IMR-90 (cell line): ENCODE measurements around the gene SBNO1. TPM values are rescaled to one million over a fixed set of nuclear protein-coding genes. Genes with fewer than 3 reads are reported as not detected.

Source experiments
- ATAC-seq: fragments of 200-7000 bp; cut with Tn5 transposase; 2 replicates; pipeline ENCODE4 v1.9.1; 2020; ENCODE audit warnings: low read depth, mild to moderate bottlenecking, moderate library complexity
- BruUV-seq: library from RNA; stranded (reverse); fragments of 400-500 nt; replicated peaks from 2 replicates; lab custom pipeline; 2021; lab: Mats Ljungman, UMichigan
- CTCF ChIA-PET: fragments of 300-600 bp; formaldehyde crosslinking; extraction: SDS; loops from one replicate; lab custom pipeline; 2021; ENCODE audit warnings: antibody characterized with exemption; lab: Yijun Ruan, JAX
- POLR2A ChIA-PET: fragments of 300-600 bp; sonication (Branson Sonifier 250); formaldehyde crosslinking; loops from one replicate; lab custom pipeline; 2022; ENCODE audit warnings: antibody characterized with exemption; ENCODE audit not compliant: unreplicated experiment; lab: Charles Lee
- DNase-seq: peaks from one replicate; pipeline ENCODE4 v3.0.0; 2013
- H2AFZ ChIP-seq: replicated peaks from 2 replicates; pipeline ENCODE3; 2013; ENCODE audit warnings: low read length, mild to moderate bottlenecking; ENCODE audit not compliant: poor library complexity
- H2AK5ac ChIP-seq: 2 replicates; pipeline ENCODE4 v1.6.1; 2013; ENCODE audit warnings: low read depth, low read length, inconsistent platforms
- H2AK9ac ChIP-seq: replicated peaks from 2 replicates; pipeline ENCODE3; 2013; ENCODE audit warnings: mild to moderate bottlenecking, low read depth, low read length, moderate library complexity; ENCODE audit not compliant: poor library complexity
- H2BK120ac ChIP-seq: 2 replicates; pipeline ENCODE4 v1.6.1; 2013; ENCODE audit warnings: low read depth, low read length, inconsistent platforms
- H2BK15ac ChIP-seq: 3 replicates; pipeline ENCODE4 v1.6.1; 2013; ENCODE audit warnings: low read depth, low read length, inconsistent platforms
- H2BK20ac ChIP-seq: 2 replicates; pipeline ENCODE4 v1.6.1; 2013; ENCODE audit warnings: low read depth, mild to moderate bottlenecking, inconsistent platforms, low read length, moderate library complexity
- H2BK5ac ChIP-seq: 2 replicates; pipeline ENCODE4 v1.6.1; 2013; ENCODE audit warnings: mild to moderate bottlenecking, low read depth, low read length, inconsistent platforms; ENCODE audit not compliant: poor library complexity, severe bottlenecking
- H3K14ac ChIP-seq: replicated peaks from 2 replicates; pipeline ENCODE4 v1.6.1; 2013; ENCODE audit warnings: low read depth, low read length, inconsistent platforms
- H3K18ac ChIP-seq: 2 replicates; pipeline ENCODE4 v1.6.1; 2013; ENCODE audit warnings: low read depth, low read length, control low read depth
- H3K23ac ChIP-seq: 2 replicates; pipeline ENCODE4 v1.6.1; 2013; ENCODE audit warnings: low read depth, low read length, inconsistent platforms
- H3K27ac ChIP-seq: 2 replicates; pipeline ENCODE4 v1.5.1; 2013; ENCODE audit warnings: mild to moderate bottlenecking, control low read depth, low read length; ENCODE audit not compliant: insufficient read depth
- H3K27me3 ChIP-seq: 2 replicates; pipeline ENCODE4 v1.6.1; 2013; ENCODE audit warnings: low read length; ENCODE audit not compliant: control insufficient read depth, insufficient read depth
- H3K36me3 ChIP-seq: 2 replicates; pipeline ENCODE4 v1.6.1; 2013; ENCODE audit warnings: low read length, mixed read lengths; ENCODE audit not compliant: control insufficient read depth, insufficient read depth
- H3K4ac ChIP-seq: 2 replicates; pipeline ENCODE4 v1.6.1; 2013; ENCODE audit warnings: low read depth, low read length, inconsistent platforms
- H3K4me1 ChIP-seq: 2 replicates; pipeline ENCODE4 v1.6.1; 2013; ENCODE audit warnings: low read length, mixed read lengths; ENCODE audit not compliant: control insufficient read depth, insufficient read depth
- H3K4me2 ChIP-seq: 2 replicates; pipeline ENCODE4 v1.6.1; 2013; ENCODE audit warnings: low read depth, mild to moderate bottlenecking, control low read depth, low read length, moderate library complexity
- H3K4me3 ChIP-seq: 2 replicates; pipeline ENCODE4 v1.5.1; 2013; ENCODE audit warnings: low read depth, mild to moderate bottlenecking, control low read depth, low read length, moderate library complexity; ENCODE audit not compliant: insufficient read depth
- H3K56ac ChIP-seq: 2 replicates; pipeline ENCODE4 v1.6.1; 2013; ENCODE audit warnings: low read length, inconsistent platforms; ENCODE audit not compliant: insufficient read depth; ENCODE audit errors: extremely low read depth
- H3K79me1 ChIP-seq, 2 experiments: 2 replicates each; pipeline ENCODE4 v1.6.1; 2013; ENCODE audit warnings: low read length in 2 of 2, inconsistent platforms in 1 of 2, low read depth in 1 of 2
- H3K9ac ChIP-seq: 2 replicates; pipeline ENCODE4 v1.6.1; 2013; ENCODE audit warnings: low read depth, low read length, control low read depth
- H3K9me1 ChIP-seq: 2 replicates; pipeline ENCODE4 v1.6.1; 2013; ENCODE audit warnings: low read length, inconsistent platforms; ENCODE audit not compliant: insufficient read depth
- H3K9me3 ChIP-seq: 2 replicates; pipeline ENCODE4 v1.6.1; 2013; ENCODE audit warnings: low read length; ENCODE audit not compliant: control insufficient read depth, insufficient read depth
- H4K20me1 ChIP-seq: 2 replicates; pipeline ENCODE4 v1.6.1; 2013; ENCODE audit warnings: low read length, inconsistent platforms; ENCODE audit not compliant: insufficient read depth
- H4K5ac ChIP-seq: 2 replicates; pipeline ENCODE4 v1.6.1; 2013; ENCODE audit warnings: mild to moderate bottlenecking, low read depth, low read length, control low read depth
- H4K8ac ChIP-seq, 2 experiments: 2 replicates each; pipeline ENCODE4 v1.6.1; 2013; ENCODE audit warnings: low read depth in 2 of 2, low read length in 2 of 2, control low read depth in 1 of 2, inconsistent platforms in 1 of 2
- H4K91ac ChIP-seq: 2 replicates; pipeline ENCODE4 v1.6.1; 2013; ENCODE audit warnings: low read depth, low read length, inconsistent platforms; ENCODE audit not compliant: insufficient read depth
- CEBPB ChIP-seq: IDR thresholded peaks from 2 replicates; pipeline ENCODE4 v1.6.1; 2012; ENCODE audit warnings: low read depth, low read length, improper control_type of control experiment
- ELK1 ChIP-seq: fragments of 150-350 bp; IDR thresholded peaks from 2 replicates; pipeline ENCODE4 v1.6.1; 2016; ENCODE audit warnings: low read depth, mild to moderate bottlenecking, low read length, moderate library complexity, borderline replicate concordance
- FOS ChIP-seq: fragments of 150-350 bp; IDR thresholded peaks from 2 replicates; pipeline ENCODE4 v1.6.1; 2016; ENCODE audit warnings: low read depth, low read length
- MAFK ChIP-seq: IDR thresholded peaks from 2 replicates; pipeline ENCODE4 v1.6.1; 2012; ENCODE audit warnings: low read depth, low read length, improper control_type of control experiment
- MAZ ChIP-seq: IDR thresholded peaks from 2 replicates; pipeline ENCODE4 v1.6.1; 2012; ENCODE audit warnings: low read depth, mild to moderate bottlenecking, low read length, improper control_type of control experiment, moderate library complexity, borderline replicate concordance
- MXI1 ChIP-seq: IDR thresholded peaks from 2 replicates; pipeline ENCODE4 v1.6.1; 2012; ENCODE audit warnings: low read depth, mild to moderate bottlenecking, low read length, moderate library complexity, borderline replicate concordance
- RAD21 ChIP-seq: IDR thresholded peaks from 2 replicates; pipeline ENCODE4 v1.6.1; 2012; ENCODE audit warnings: low read length, improper control_type of control experiment
- RFX5 ChIP-seq: IDR thresholded peaks from 2 replicates; pipeline ENCODE4 v1.8.0; 2012; ENCODE audit warnings: low read depth, mild to moderate bottlenecking, low read length, moderate library complexity
- SMC3 ChIP-seq: fragments of 150-350 bp; IDR thresholded peaks from 2 replicates; pipeline ENCODE4 v1.6.1; 2016; ENCODE audit warnings: low read depth, mild to moderate bottlenecking, antibody characterized with exemption, low read length, moderate library complexity
- WGBS, 2 experiments: methylation state at CpG; one replicate each; pipeline versions ENCODE4 v1.1.5 to v1.1.7; 2013; ENCODE audit warnings: missing lambda C conversion rate in 2 of 2; ENCODE audit not compliant: insufficient read length in 1 of 2; ENCODE audit errors: extremely low coverage in 2 of 2; 5-methylcytosine and 5-hydroxymethylcytosine counted together
- dilution Hi-C: fragments of 300-500 bp; cut with HindIII; formaldehyde crosslinking; loops from one replicate; pipeline ENCODE4 v1.14.3; 2018; ENCODE audit warnings: low sequenced_read_pairs; ENCODE audit not compliant: unreplicated experiment
- in situ Hi-C: fragments of 300-500 bp; cut with MboI; formaldehyde crosslinking; loops from 3 replicates; pipeline ENCODE4 v1.14.3; 2019; ENCODE audit warnings: low sequenced_read_pairs, inconsistent platforms, mixed read lengths
- intact Hi-C: fragments of 100-400 bp; cut with micrococcal nuclease; formaldehyde crosslinking; loops from 2 replicates; pipeline ENCODE4 v1.10.0; 2022
- polyA plus RNA-seq, 3 experiments: library from polyadenylated mRNA; depleted of rRNA; stranded (reverse); fragments of >200 nt; gene quantifications; 2 replicates each; pipeline ENCODE4 v1.2.3, GENCODE V29; 2012; ENCODE audit warnings: low replicate concordance in 1 of 3
- total RNA-seq: library from RNA; depleted of rRNA; stranded (reverse); fragments of >200 nt; gene quantifications from 2 replicates; pipeline ENCODE4 v1.2.3, GENCODE V29; 2012

Gene SBNO1
- total and polyA plus RNA-seq, 2 of the 4 experiments (the other 2 are of a cell fraction): 5.3 to 24.9 TPM

- H3K9ac ChIP-seq: no peak overlapping the region
- dilution Hi-C loops (no loop called here), intact Hi-C loops (no loop called here), in situ Hi-C loops (no loop called here)
- no peak overlapping the region for H2BK15ac ChIP-seq
- H2AFZ ChIP-seq: no peak overlapping the region
- H2BK5ac ChIP-seq: no peak overlapping the region
- no peak for DNase-seq
- no peak overlapping the region for H4K91ac ChIP-seq
- H2AK9ac ChIP-seq: no peak overlapping the region
- H3K9me3 ChIP-seq: no peaks in the 10 kb centered on the region; the same call in 1 of the 2 replicates
- peaks cover 1% of the 10 kb centered on the region; the same call in 1 of the 2 replicates for H3K4me1 ChIP-seq
- peaks cover 29% of the 10 kb centered on the region for H4K20me1 ChIP-seq
- no peak overlapping the region for H3K4ac ChIP-seq
- no peak overlapping the region for H2BK120ac ChIP-seq
- H2AK5ac ChIP-seq: no peak overlapping the region
- H3K23ac ChIP-seq: no peak overlapping the region
- ChIA-PET CTCF (interaction anchor here (0.6 kb wide), 1 partner anchor 687 kb away, joined by 3 read pairs; no protein-coding TSS in a partner anchor), POLR2A (no interaction called here)
- H3K14ac ChIP-seq: no peak overlapping the region
- peaks cover 6% of the 10 kb centered on the region for H3K9me1 ChIP-seq
- peaks cover 22% of the 10 kb centered on the region for H3K36me3 ChIP-seq
- no peak for ATAC-seq
- peaks cover 21 to 62% of the 10 kb centered on the region in 2 experiments for H3K79me1 ChIP-seq
- H3K18ac ChIP-seq: no peak overlapping the region
- no peak overlapping the region for H2BK20ac ChIP-seq
- no peak overlapping the region for H4K5ac ChIP-seq
- no peak overlapping the region for H3K4me2 ChIP-seq
- WGBS, 2 experiments: 91% methylated on average over 6 of the region's 13 CpGs; no CpG with 5 or more reads in 1 of the 2 experiments
- TF ChIP-seq RFX5 (no peak), MAFK (no peak), MXI1 (no peak), MAZ (no peak), FOS (no peak), ELK1 (no peak), CEBPB (no peak), RAD21 (no peak), SMC3 (no peak)
- H3K56ac ChIP-seq: no peak overlapping the region
- H3K4me3 ChIP-seq: no peak overlapping the region
- no TSS peak for BruUV-seq
- no peak overlapping the region for H3K27ac ChIP-seq
- no peaks in the 10 kb centered on the region for H3K27me3 ChIP-seq
- no peak overlapping the region for H4K8ac ChIP-seq
These were observed 113.9 kb downstream of the SBNO1 start for GRCh38 chr12:123250471-123251383.
